GDM1 (cell line): ENCODE results near the gene GSG1L.

Experiments
- DNase-seq: peaks from one replicate; lab custom pipeline; 2025; lab: John Stamatoyannopoulos, UW

GSG1L gene

GRCh38 chr16:28062847-28063521 lies 530 bp downstream of the GSG1L start:
- DNase-seq: no peak

- DNase-seq: no peak
Measured at GRCh38 chr16:28062261-28062846, 1.2 kb downstream of the GSG1L start.

GRCh38 chr16:28061352-28062101 lies 2.0 kb downstream of the GSG1L start:
- no peak for DNase-seq

- DNase-seq: no peak
Measured at GRCh38 chr16:28059841-28060575, 3.5 kb downstream of the GSG1L start.

GRCh38 chr16:28058839-28059589 lies 4.5 kb downstream of the GSG1L start:
- DNase-seq: no peak

- no peak for DNase-seq
Measured at GRCh38 chr16:28057949-28058348, 5.6 kb downstream of the GSG1L start.

- DNase-seq: no peak
Measured at GRCh38 chr16:28053461-28053860, 10.1 kb downstream of the GSG1L start.

GRCh38 chr16:28052274-28053128 lies 11.0 kb downstream of the GSG1L start:
- DNase-seq: no peak

GRCh38 chr16:28051486-28051885 lies 12.0 kb downstream of the GSG1L start:
- DNase-seq: no peak

GRCh38 chr16:28042811-28043210 lies 20.7 kb downstream of the GSG1L start:
- DNase-seq: no peak

- no peak for DNase-seq
Measured at GRCh38 chr16:28041615-28042014, 21.9 kb downstream of the GSG1L start.

GRCh38 chr16:28040039-28040438 lies 23.5 kb downstream of the GSG1L start:
- no peak for DNase-seq

GRCh38 chr16:28039493-28039892 lies 24.0 kb downstream of the GSG1L start:
- no peak for DNase-seq

GRCh38 chr16:28038409-28038808 lies 25.1 kb downstream of the GSG1L start:
- no peak for DNase-seq

GRCh38 chr16:28035866-28036393 lies 27.6 kb downstream of the GSG1L start:
- DNase-seq: no peak

GRCh38 chr16:28033870-28034269 lies 29.6 kb downstream of the GSG1L start:
- DNase-seq: no peak

GRCh38 chr16:28029387-28030002 lies 34.0 kb downstream of the GSG1L start:
- no peak for DNase-seq

GRCh38 chr16:28027055-28027454 lies 36.5 kb downstream of the GSG1L start:
- DNase-seq: no peak

- no peak for DNase-seq
Measured at GRCh38 chr16:28025631-28026030, 37.9 kb downstream of the GSG1L start.

GRCh38 chr16:28019218-28019617 lies 44.3 kb downstream of the GSG1L start:
- DNase-seq: no peak
